GM10248 (cell line): ENCODE results near the gene CAMK2G.

Source experiments
- CTCF ChIA-PET: fragments of 300-600 bp; sonication (Branson Sonifier 250); formaldehyde crosslinking; extraction: SDS; loops from one replicate; lab custom pipeline; 2021; ENCODE audit warnings: antibody characterized with exemption; lab: Yijun Ruan, JAX
- POLR2A ChIA-PET: fragments of 350-650 bp; sonication (Branson Sonifier 250); formaldehyde crosslinking; extraction: SDS; loops from one replicate; lab custom pipeline; 2020; ENCODE audit warnings: antibody characterized with exemption; lab: Yijun Ruan, JAX
- DNase-seq: peaks from one replicate; pipeline ENCODE4 v3.0.0; 2012; ENCODE audit errors: extremely low spot score
- CTCF ChIP-seq: IDR thresholded peaks from 2 replicates; pipeline ENCODE4 v1.5.1; 2012; ENCODE audit warnings: mild to moderate bottlenecking, low read depth; ENCODE audit errors: extremely low read depth, missing control alignments, control extremely low read depth

The CAMK2G gene

GRCh38 chr10:73859784-73860491, 14.4 kb downstream of the CAMK2G start:
- no peak for DNase-seq
- ChIA-PET POLR2A (no interaction called here), CTCF (interaction anchor here (0.9 to 5.3 kb wide), 5 partner anchors 9 to 221 kb away, joined by 3 to 36 read pairs (median 4); no protein-coding TSS in a partner anchor)
- TF ChIP-seq CTCF, result no peak

GRCh38 chr10:73859428-73859783, 14.9 kb downstream of the CAMK2G start:
- CTCF ChIA-PET, result interaction anchor here (0.9 to 5.3 kb wide), 5 partner anchors 10 to 222 kb away, joined by 3 to 36 read pairs (median 4); no protein-coding TSS in a partner anchor
- no peak for DNase-seq
- POLR2A ChIA-PET, result no interaction called here
- no peak for TF ChIP-seq CTCF

GRCh38 chr10:73858750-73859427, 15.5 kb downstream of the CAMK2G start:
- ChIA-PET CTCF (interaction anchor here (0.9 to 5.3 kb wide), 6 partner anchors 10 to 245 kb away, joined by 3 to 36 read pairs (median 4); no protein-coding TSS in a partner anchor), POLR2A (no interaction called here)
- DNase-seq, result no peak
- TF ChIP-seq CTCF, result no peak

- no peak for DNase-seq
- TF ChIP-seq CTCF, result no peak
- ChIA-PET CTCF (interaction anchor here (1.1 to 5.3 kb wide), 3 partner anchors 10 to 246 kb away, joined by 3 to 36 read pairs (median 29); no protein-coding TSS in a partner anchor), POLR2A (no interaction called here)
Measured at GRCh38 chr10:73858013-73858708, 16.2 kb downstream of the CAMK2G start.

- POLR2A ChIA-PET, result no interaction called here
- DNase-seq, result peak; percentile 71
- CTCF ChIA-PET, result interaction anchor here (3.0 to 5.3 kb wide), 2 partner anchors 9 to 22 kb away, joined by 29 to 36 read pairs; no protein-coding TSS in a partner anchor
- no peak for TF ChIP-seq CTCF
Measured at GRCh38 chr10:73857446-73857845, 16.9 kb downstream of the CAMK2G start.

- CTCF ChIA-PET, result interaction anchor here (1.0 to 5.3 kb wide), 5 partner anchors 9 to 26 kb away, joined by 4 to 36 read pairs (median 4); no protein-coding TSS in a partner anchor
- no peak for DNase-seq
- POLR2A ChIA-PET, result no interaction called here
- no peak for TF ChIP-seq CTCF
Measured at GRCh38 chr10:73856261-73856660, 18.1 kb downstream of the CAMK2G start.
